GM23248 (cell line): ENCODE data around the gene KRTAP20-4. TPM values are rescaled to one million over a fixed set of nuclear protein-coding genes. Genes with fewer than 3 reads are reported as not detected.

Experiments used
- DNase-seq: peaks from one replicate; pipeline ENCODE4 v3.0.0-alpha.2; 2015
- H2AFZ ChIP-seq: fragments of 200-600 bp; sonication (generic); 2 replicates; pipeline ENCODE4 v1.6.1; 2016; ENCODE audit warnings: antibody characterized with exemption
- H3F3A ChIP-seq: fragments of 200-600 bp; sonication (generic); 2 replicates; pipeline ENCODE4 v1.6.1; 2016; ENCODE audit warnings: mild to moderate bottlenecking, antibody characterized with exemption, mixed run types; ENCODE audit not compliant: insufficient read depth
- H3K27ac ChIP-seq: fragments of 200-600 bp; sonication (generic); 2 replicates; pipeline ENCODE4 v1.5.1; 2016; ENCODE audit warnings: mild to moderate bottlenecking
- H3K27me3 ChIP-seq: fragments of 200-600 bp; sonication (generic); replicated peaks from 2 replicates; pipeline ENCODE4 v1.6.1; 2016; ENCODE audit warnings: mild to moderate bottlenecking; ENCODE audit not compliant: insufficient read depth
- H3K36me3 ChIP-seq: fragments of 200-600 bp; sonication (generic); 2 replicates; pipeline ENCODE4 v1.6.1; 2016; ENCODE audit warnings: low read depth, mild to moderate bottlenecking
- H3K4me1 ChIP-seq: fragments of 200-600 bp; sonication (generic); 2 replicates; pipeline ENCODE4 v1.6.1; 2016; ENCODE audit warnings: mild to moderate bottlenecking; ENCODE audit not compliant: insufficient read depth
- H3K4me2 ChIP-seq: fragments of 200-600 bp; sonication (generic); one replicate; pipeline ENCODE4 v1.6.1; 2016; ENCODE audit warnings: mild to moderate bottlenecking; ENCODE audit not compliant: unreplicated experiment
- H3K4me3 ChIP-seq: fragments of 200-600 bp; sonication (generic); 2 replicates; pipeline ENCODE4 v1.5.1; 2016; ENCODE audit warnings: mild to moderate bottlenecking
- H3K79me2 ChIP-seq: fragments of 200-600 bp; sonication (generic); 2 replicates; pipeline ENCODE4 v1.6.1; 2016; ENCODE audit warnings: mild to moderate bottlenecking; ENCODE audit not compliant: insufficient read depth
- H3K9ac ChIP-seq: fragments of 200-600 bp; sonication (generic); 2 replicates; pipeline ENCODE4 v1.6.1; 2016; ENCODE audit warnings: mild to moderate bottlenecking
- H3K9me2 ChIP-seq: fragments of 200-600 bp; sonication (generic); 2 replicates; pipeline ENCODE4 v1.6.1; 2016; ENCODE audit warnings: mixed run types, mild to moderate bottlenecking, moderate library complexity; ENCODE audit not compliant: insufficient read depth
- H3K9me3 ChIP-seq: fragments of 200-600 bp; sonication (generic); one replicate; pipeline ENCODE4 v1.6.1; 2017; ENCODE audit warnings: low read depth
- H4K20me1 ChIP-seq: fragments of 200-600 bp; sonication (generic); 2 replicates; pipeline ENCODE4 v1.6.0; 2016; ENCODE audit not compliant: insufficient read depth
- EZH2 ChIP-seq: fragments of 200-600 bp; sonication (generic); IDR thresholded peaks from 2 replicates; pipeline ENCODE4 v1.6.1; 2018; ENCODE audit warnings: antibody characterized with exemption, mild to moderate bottlenecking; ENCODE audit not compliant: insufficient read depth, poor library complexity, severe bottlenecking
- EZH2phosphoT487 ChIP-seq: fragments of 200-600 bp; sonication (generic); IDR thresholded peaks from 2 replicates; pipeline ENCODE4 v1.6.1; 2018; ENCODE audit warnings: antibody characterized with exemption, moderate library complexity, mild to moderate bottlenecking, low read depth; ENCODE audit not compliant: insufficient read depth
- WGBS, 2 experiments: methylation state at CpG; one replicate each; pipeline ENCODE4 v1.1.6; 2015 to 2017; ENCODE audit warnings: low lambda C conversion rate in 2 of 2, low coverage in 1 of 2; ENCODE audit errors: missing lambda C conversion rate in 2 of 2; 5-methylcytosine and 5-hydroxymethylcytosine counted together
- in situ Hi-C: fragments of 300-500 bp; cut with MboI; formaldehyde crosslinking; loops from 2 replicates; pipeline ENCODE4 v1.15.0; 2020
- polyA plus RNA-seq: library from polyadenylated mRNA; unstranded; fragments of >200 nt; fragmentation: Nextera tagmentation; extraction: Ambion mirVana; gene quantifications from 2 replicates; pipeline ENCODE4 v1.2.1, GENCODE V29; 2016
- small RNA-seq: library from RNA; depleted of rRNA; stranded (forward); fragments of <200 nt; gene quantifications from one replicate; pipeline ENCODE3, GENCODE V24; 2014; ENCODE audit warnings: low read depth, low replicate concordance
- total RNA-seq: library from RNA; depleted of rRNA; stranded (reverse); fragments of >200 nt; shearing (Covaris generic); gene quantifications from 2 replicates; pipeline ENCODE4 v1.2.3, GENCODE V29; 2014; rRNA removed

KRTAP20-4 gene
- total and polyA plus RNA-seq, 2 experiments from 2014 or later = not detected

- Histone ChIP-seq H3K4me1 (no peaks in the 10 kb centered on the region), H3K36me3 (no peaks in the 10 kb centered on the region), H3K9me2 (no peaks in the 10 kb centered on the region), H2AFZ (no peak overlapping the region), H3K4me2 (no peak overlapping the region), H3K4me3 (no peak overlapping the region), H3F3A (no peaks in the 10 kb centered on the region), H3K9me3 (no peaks in the 10 kb centered on the region), H3K27ac (no peak overlapping the region), H3K79me2 (no peaks in the 10 kb centered on the region), H3K27me3 (no peaks in the 10 kb centered on the region), H3K9ac (no peak overlapping the region), H4K20me1 (no peaks in the 10 kb centered on the region)
- 40 to 44% methylated on average over 3 of the region's 3 CpGs for WGBS, 2 experiments
- in situ Hi-C loops = no loop called here
- no peak for DNase-seq
- TF ChIP-seq EZH2 (no peak), EZH2phosphoT487 (no peak)
Observed at GRCh38 chr21:30638686-30639085, 18.3 kb downstream of the KRTAP20-4 start.

GRCh38 chr21:30642564-30642963 lies 22.1 kb downstream of the KRTAP20-4 start, which contains the start of gene KRTAP20-3:
Gene KRTAP20-3, plus strand, starts transcription at chr21:30642864.
- no peak within 1 kb of the TSS for H2AFZ ChIP-seq
- H3F3A ChIP-seq = no peaks in the 10 kb centered on the region
- in situ Hi-C loops = no loop called here
- no peak within 1 kb of the TSS for H3K9ac ChIP-seq
- no peak within 1 kb of the TSS for H3K4me2 ChIP-seq
- H3K79me2 ChIP-seq = no peaks in the 10 kb centered on the region
- H3K4me3 ChIP-seq = no peak within 1 kb of the TSS
- DNase-seq = no peak
- no peaks in the 10 kb centered on the region for H3K36me3 ChIP-seq
- H3K9me3 ChIP-seq = no peaks in the 10 kb centered on the region
- TF ChIP-seq EZH2phosphoT487 = no peak
- no peaks in the 10 kb centered on the region for H3K27me3 ChIP-seq
- WGBS, 2 experiments = 22 to 32% methylated on average over 2 of the region's 2 CpGs
- H4K20me1 ChIP-seq = no peaks in the 10 kb centered on the region
- no peaks in the 10 kb centered on the region for H3K9me2 ChIP-seq
- no peak within 1 kb of the TSS for H3K27ac ChIP-seq
- H3K4me1 ChIP-seq = no peaks in the 10 kb centered on the region

GRCh38 chr21:30646904-30647414 lies 26.5 kb downstream of the KRTAP20-4 start:
- Histone ChIP-seq H3K27me3 (no peaks in the 10 kb centered on the region), H3K36me3 (no peaks in the 10 kb centered on the region), H3K27ac (no peak overlapping the region), H4K20me1 (no peaks in the 10 kb centered on the region), H3K79me2 (no peaks in the 10 kb centered on the region), H2AFZ (no peak overlapping the region), H3F3A (no peaks in the 10 kb centered on the region), H3K4me1 (no peaks in the 10 kb centered on the region), H3K9ac (no peak overlapping the region), H3K4me3 (no peak overlapping the region), H3K4me2 (no peak overlapping the region), H3K9me2 (no peaks in the 10 kb centered on the region), H3K9me3 (no peaks in the 10 kb centered on the region)
- DNase-seq = no peak
- no peak for TF ChIP-seq EZH2
- TF ChIP-seq EZH2phosphoT487 = no peak
- WGBS, 2 experiments = 18 to 25% methylated on average over 1 of the region's 1 CpG
- in situ Hi-C loops = no loop called here

- Histone ChIP-seq H3K4me1 (no peaks in the 10 kb centered on the region), H3K4me3 (no peak overlapping the region), H3K27me3 (no peaks in the 10 kb centered on the region), H3K9ac (no peak overlapping the region), H3K9me2 (no peaks in the 10 kb centered on the region), H3K4me2 (no peak overlapping the region), H3K36me3 (no peaks in the 10 kb centered on the region), H3K27ac (no peak overlapping the region), H3K9me3 (peaks cover 5% of the 10 kb centered on the region), H4K20me1 (no peaks in the 10 kb centered on the region), H2AFZ (no peak overlapping the region), H3K79me2 (no peaks in the 10 kb centered on the region), H3F3A (no peaks in the 10 kb centered on the region)
- in situ Hi-C loops = no loop called here
- DNase-seq = no peak
- TF ChIP-seq EZH2phosphoT487 (no peak), EZH2 (no peak)
Observed at GRCh38 chr21:30652891-30653290, 32.5 kb downstream of the KRTAP20-4 start.

GRCh38 chr21:30668776-30669175 lies 48.3 kb downstream of the KRTAP20-4 start:
- Histone ChIP-seq H3K4me3 (no peak overlapping the region), H3K4me1 (no peaks in the 10 kb centered on the region), H3K79me2 (no peaks in the 10 kb centered on the region), H3K4me2 (no peak overlapping the region), H3K27ac (no peak overlapping the region), H2AFZ (no peak overlapping the region), H3K36me3 (no peaks in the 10 kb centered on the region), H3K9me3 (no peaks in the 10 kb centered on the region), H3K27me3 (no peaks in the 10 kb centered on the region), H3F3A (no peaks in the 10 kb centered on the region), H3K9ac (no peak overlapping the region), H4K20me1 (no peaks in the 10 kb centered on the region), H3K9me2 (no peaks in the 10 kb centered on the region)
- in situ Hi-C loops = no loop called here
- no peak for TF ChIP-seq EZH2
- TF ChIP-seq EZH2phosphoT487 = no peak
- 22 to 23% methylated on average over 1 of the region's 1 CpG for WGBS, 2 experiments
- no peak for DNase-seq

Small RNAs within 50 kb of the gene (small RNA-seq; reads per million reads assigned to genes)
- gene KRTAP20-1 (not detected), gene KRTAP20-3 (not detected), gene KRTAP20-4 (not detected), gene KRTAP22-1 (not detected), gene KRTAP22-2 (not detected)

Other genes with a start within 250 kb of the KRTAP20-4 start
- gene KRTAP13-2, start 248.4 kb upstream of the KRTAP20-4 start, total RNA-seq = not detected in 2 replicates
- gene KRTAP13-2, start 248.4 kb upstream of the KRTAP20-4 start, polyA plus RNA-seq = not detected in 2 replicates
- not detected in 2 replicates for gene KRTAP13-1, start 224.6 kb upstream of the KRTAP20-4 start, total RNA-seq
- gene KRTAP13-1, start 224.6 kb upstream of the KRTAP20-4 start, polyA plus RNA-seq = not detected in 2 replicates
- not detected in 2 replicates for gene KRTAP13-3, start 194.7 kb upstream of the KRTAP20-4 start, total RNA-seq
- gene KRTAP13-3, start 194.7 kb upstream of the KRTAP20-4 start, polyA plus RNA-seq = not detected in 2 replicates
- gene KRTAP13-4, start 190.4 kb upstream of the KRTAP20-4 start, total RNA-seq = not detected in 2 replicates
- not detected in 2 replicates for gene KRTAP13-4, start 190.4 kb upstream of the KRTAP20-4 start, polyA plus RNA-seq
- gene KRTAP15-1, start 180.4 kb upstream of the KRTAP20-4 start, total RNA-seq = not detected in 2 replicates
- gene KRTAP15-1, start 180.4 kb upstream of the KRTAP20-4 start, polyA plus RNA-seq = not detected in 2 replicates
- not detected in 2 replicates for gene KRTAP19-1, start 140.3 kb upstream of the KRTAP20-4 start, total RNA-seq
- gene KRTAP19-1, start 140.3 kb upstream of the KRTAP20-4 start, polyA plus RNA-seq = not detected in 2 replicates
- not detected in 2 replicates for gene KRTAP19-2, start 133.2 kb upstream of the KRTAP20-4 start, total RNA-seq
- gene KRTAP19-2, start 133.2 kb upstream of the KRTAP20-4 start, polyA plus RNA-seq = not detected in 2 replicates
- gene KRTAP19-3, start 128.6 kb upstream of the KRTAP20-4 start, total RNA-seq = not detected in 2 replicates
- not detected in 2 replicates for gene KRTAP19-3, start 128.6 kb upstream of the KRTAP20-4 start, polyA plus RNA-seq
- not detected in 2 replicates for gene KRTAP19-4, start 123.5 kb upstream of the KRTAP20-4 start, total RNA-seq
- not detected in 2 replicates for gene KRTAP19-4, start 123.5 kb upstream of the KRTAP20-4 start, polyA plus RNA-seq
- gene KRTAP19-5, start 118.5 kb upstream of the KRTAP20-4 start, total RNA-seq = not detected in 2 replicates
- not detected in 2 replicates for gene KRTAP19-5, start 118.5 kb upstream of the KRTAP20-4 start, polyA plus RNA-seq
- gene KRTAP19-6, start 78.8 kb upstream of the KRTAP20-4 start, total RNA-seq = not detected in 2 replicates
- not detected in 2 replicates for gene KRTAP19-6, start 78.8 kb upstream of the KRTAP20-4 start, polyA plus RNA-seq
- gene KRTAP19-7, start 59.3 kb upstream of the KRTAP20-4 start, total RNA-seq = not detected in 2 replicates
- gene KRTAP19-7, start 59.3 kb upstream of the KRTAP20-4 start, polyA plus RNA-seq = not detected in 2 replicates
- gene KRTAP22-2, start 30.2 kb upstream of the KRTAP20-4 start, total RNA-seq = not detected in 2 replicates
- gene KRTAP22-2, start 30.2 kb upstream of the KRTAP20-4 start, polyA plus RNA-seq = not detected in 2 replicates
- not detected in 2 replicates for gene KRTAP6-3, start 28.2 kb upstream of the KRTAP20-4 start, total RNA-seq
- not detected in 2 replicates for gene KRTAP6-3, start 28.2 kb upstream of the KRTAP20-4 start, polyA plus RNA-seq
- not detected in 2 replicates for gene KRTAP6-2, start 21.7 kb upstream of the KRTAP20-4 start, total RNA-seq
- gene KRTAP6-2, start 21.7 kb upstream of the KRTAP20-4 start, polyA plus RNA-seq = not detected in 2 replicates
- not detected in 2 replicates for gene KRTAP22-1, start 19.5 kb upstream of the KRTAP20-4 start, total RNA-seq
- gene KRTAP22-1, start 19.5 kb upstream of the KRTAP20-4 start, polyA plus RNA-seq = not detected in 2 replicates
- gene KRTAP6-1, start 6.7 kb upstream of the KRTAP20-4 start, total RNA-seq = not detected in 2 replicates
- gene KRTAP6-1, start 6.7 kb upstream of the KRTAP20-4 start, polyA plus RNA-seq = not detected in 2 replicates
- gene KRTAP20-1, start 4.2 kb upstream of the KRTAP20-4 start, total RNA-seq = not detected in 2 replicates
- not detected in 2 replicates for gene KRTAP20-1, start 4.2 kb upstream of the KRTAP20-4 start, polyA plus RNA-seq
- gene KRTAP20-2, start 14.6 kb downstream of the KRTAP20-4 start, total RNA-seq = not detected in 2 replicates
- not detected in 2 replicates for gene KRTAP20-2, start 14.6 kb downstream of the KRTAP20-4 start, polyA plus RNA-seq
- gene KRTAP20-3, start 22.2 kb downstream of the KRTAP20-4 start, total RNA-seq = not detected in 2 replicates
- gene KRTAP20-3, start 22.2 kb downstream of the KRTAP20-4 start, polyA plus RNA-seq = not detected in 2 replicates
- gene KRTAP21-3, start 98.2 kb downstream of the KRTAP20-4 start, total RNA-seq = not detected in 2 replicates
- gene KRTAP21-3, start 98.2 kb downstream of the KRTAP20-4 start, polyA plus RNA-seq = not detected in 2 replicates
- not detected in 2 replicates for gene KRTAP21-2, start 126.6 kb downstream of the KRTAP20-4 start, total RNA-seq
- not detected in 2 replicates for gene KRTAP21-2, start 126.6 kb downstream of the KRTAP20-4 start, polyA plus RNA-seq
- not detected in 2 replicates for gene KRTAP21-1, start 134.8 kb downstream of the KRTAP20-4 start, total RNA-seq
- not detected in 2 replicates for gene KRTAP21-1, start 134.8 kb downstream of the KRTAP20-4 start, polyA plus RNA-seq
- gene KRTAP8-1, start 192.6 kb downstream of the KRTAP20-4 start, total RNA-seq = not detected in 2 replicates
- not detected in 2 replicates for gene KRTAP8-1, start 192.6 kb downstream of the KRTAP20-4 start, polyA plus RNA-seq
- gene KRTAP7-1, start 209.1 kb downstream of the KRTAP20-4 start, total RNA-seq = not detected in 2 replicates
- gene KRTAP7-1, start 209.1 kb downstream of the KRTAP20-4 start, polyA plus RNA-seq = not detected in 2 replicates